Superior temporal gyrus (tissue), 1 donor: ENCODE measurements around the gene HDAC5.

Experiments
- DNase-seq: peaks from one replicate; pipeline ENCODE4 v3.0.0-alpha.2; 2016; ENCODE audit errors: extremely low spot score

Gene HDAC5

DNA sequence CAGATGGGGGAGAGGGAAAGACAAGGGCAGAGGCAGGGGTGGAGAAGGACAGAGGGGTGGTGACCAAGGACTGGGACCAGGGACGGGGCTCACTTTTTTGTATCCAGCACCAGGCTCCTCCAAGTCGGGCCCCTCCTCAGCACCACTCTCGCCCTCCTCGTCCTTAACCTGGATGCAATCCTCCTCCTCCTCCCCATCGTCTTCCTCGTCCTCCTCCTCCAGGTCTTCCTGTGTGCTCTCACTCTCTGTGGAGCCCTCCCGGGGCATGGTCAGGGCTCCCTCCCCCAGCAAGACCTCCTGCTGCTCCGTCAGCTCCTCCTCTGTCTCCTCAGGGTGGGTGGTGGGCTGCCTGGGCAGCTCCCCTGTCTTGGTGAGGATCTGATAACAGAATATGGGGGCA, 36.1 kb downstream of the HDAC5 start:
- DNase-seq = no peak

DNA sequence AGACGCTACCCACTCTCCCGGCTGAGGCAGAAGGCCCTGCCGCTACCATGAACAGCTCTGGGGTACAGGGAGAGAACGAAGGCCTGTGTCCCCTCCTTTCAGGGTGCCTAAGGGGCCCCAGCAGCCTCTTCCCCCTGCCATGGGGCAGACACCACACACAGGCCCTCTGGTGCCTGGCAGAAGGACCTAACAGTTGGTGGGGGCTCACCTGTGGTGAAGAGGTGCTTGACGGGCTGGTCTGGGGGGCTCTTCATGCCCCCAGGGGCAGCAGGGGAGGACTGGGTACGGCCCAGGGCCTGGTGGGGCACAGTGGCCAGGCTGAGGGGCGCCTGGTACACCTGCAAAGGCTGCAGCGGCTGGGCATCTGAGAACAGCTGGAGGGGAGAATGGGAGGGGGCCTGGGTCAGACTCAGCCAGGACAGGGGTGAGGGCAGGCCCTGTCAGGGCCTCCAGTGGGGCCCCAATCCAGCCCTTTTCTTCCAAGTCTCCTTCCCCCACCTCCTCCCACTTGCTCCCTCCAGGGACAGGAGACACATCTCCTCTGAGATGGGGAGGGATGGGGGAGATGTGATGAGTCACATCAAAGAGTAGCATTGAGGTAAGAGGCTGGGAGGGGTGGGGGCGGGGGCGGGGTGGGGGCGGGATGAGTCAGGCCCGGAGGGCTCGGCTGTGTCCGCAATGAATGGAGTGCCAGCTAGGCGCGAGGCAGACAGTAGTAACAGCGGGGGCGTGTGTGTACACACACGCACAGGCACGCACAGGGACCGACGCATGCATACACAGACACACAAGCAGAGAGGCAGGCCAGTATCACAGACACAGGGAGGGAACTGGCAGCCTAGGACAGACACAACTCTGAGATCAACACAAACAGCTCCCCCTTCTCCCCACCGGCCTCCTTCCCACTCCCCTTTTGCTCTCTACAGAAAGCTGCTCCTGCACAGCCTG, 36.8 kb downstream of the HDAC5 start:
- peak; percentile 18 for DNase-seq

DNA sequence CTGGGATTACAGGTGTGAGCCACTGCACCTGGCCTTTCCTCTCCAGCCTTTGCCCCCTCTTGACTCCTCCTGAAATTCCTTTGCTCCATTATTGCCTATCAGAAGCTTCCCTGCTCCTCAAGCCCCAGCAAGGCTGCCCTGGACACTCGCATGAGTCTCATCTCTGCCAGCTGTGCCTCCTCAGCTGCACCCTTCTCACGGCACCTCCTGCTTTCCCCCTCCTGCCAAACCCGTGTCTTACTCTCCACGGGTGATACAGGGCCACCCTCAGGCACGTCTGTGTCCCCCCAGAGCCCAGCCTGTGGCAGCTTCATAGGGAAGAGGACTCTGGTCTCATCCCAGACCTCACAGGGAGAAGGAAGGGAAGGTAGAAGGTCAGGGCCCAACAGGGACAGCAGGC, 37.5 kb downstream of the HDAC5 start:
- DNase-seq = no peak

DNA sequence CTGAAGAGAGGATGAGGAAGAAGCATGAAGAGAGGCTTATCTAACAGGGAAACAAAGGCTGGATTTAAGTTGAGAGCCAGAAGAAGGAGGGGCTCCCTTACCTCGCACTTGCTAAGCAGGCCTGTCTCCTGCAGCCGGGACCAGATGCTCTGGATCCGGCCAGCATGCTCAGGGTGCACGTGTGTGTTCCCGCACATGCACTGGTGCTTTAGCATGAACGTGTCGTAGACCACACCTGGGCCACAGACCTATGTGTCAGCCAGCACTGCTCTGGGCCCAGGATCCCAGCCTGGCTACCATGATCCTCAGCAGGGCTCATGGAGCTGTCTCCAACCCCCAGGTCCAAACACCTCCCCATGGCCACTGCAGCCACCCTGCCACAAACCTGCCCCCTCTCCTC, 38.5 kb downstream of the HDAC5 start:
- DNase-seq = no peak

DNA sequence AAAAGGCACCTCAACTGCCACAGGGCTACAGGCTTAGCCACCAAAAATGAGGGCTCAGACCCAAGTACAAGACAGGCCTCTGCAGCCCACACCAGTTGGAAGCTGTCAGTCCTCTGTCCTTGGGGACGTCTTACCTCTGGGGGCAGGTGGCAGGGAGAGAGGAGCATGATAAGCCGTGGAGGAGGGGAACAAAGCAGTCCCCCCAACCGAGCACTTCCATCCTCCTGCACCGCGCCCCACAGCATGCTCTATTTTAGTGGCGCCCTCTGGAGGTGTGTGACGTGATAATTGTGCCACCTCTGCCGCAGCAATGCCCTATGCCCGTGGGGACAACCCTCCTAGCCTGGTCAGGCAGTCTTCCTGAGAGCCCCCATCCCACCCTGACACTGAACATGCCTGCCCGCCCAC, 39.3 kb downstream of the HDAC5 start:
- no peak for DNase-seq

DNA sequence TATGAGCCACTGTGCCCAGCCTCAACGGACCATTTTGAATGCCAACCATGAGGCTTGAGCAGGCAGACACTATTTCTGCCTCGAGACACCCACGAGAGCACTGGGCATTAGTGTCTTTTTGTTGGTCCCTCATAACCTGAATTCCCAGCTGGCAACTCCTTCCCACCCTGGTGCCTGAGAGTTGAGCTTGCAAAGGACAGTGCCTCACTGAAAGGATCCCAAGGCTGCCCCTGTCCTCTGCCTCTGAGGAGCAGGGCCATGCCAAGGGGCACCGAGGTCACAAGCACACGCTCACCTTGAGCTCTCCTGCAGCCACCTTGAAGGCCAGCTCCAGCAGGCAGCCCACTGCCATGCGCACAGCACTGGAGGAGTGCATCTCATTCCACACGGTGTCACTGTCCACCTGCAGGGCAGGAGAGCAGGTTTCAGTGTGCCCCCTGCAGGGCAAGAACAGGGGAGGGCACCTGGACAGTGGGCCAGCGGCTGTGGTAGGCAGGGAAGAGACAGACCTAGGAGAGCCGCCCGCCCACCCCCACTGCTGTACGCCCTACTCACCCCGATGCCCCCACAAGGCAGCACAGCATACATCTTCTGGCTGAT, 40.1 kb downstream of the HDAC5 start:
- DNase-seq = no peak

DNA sequence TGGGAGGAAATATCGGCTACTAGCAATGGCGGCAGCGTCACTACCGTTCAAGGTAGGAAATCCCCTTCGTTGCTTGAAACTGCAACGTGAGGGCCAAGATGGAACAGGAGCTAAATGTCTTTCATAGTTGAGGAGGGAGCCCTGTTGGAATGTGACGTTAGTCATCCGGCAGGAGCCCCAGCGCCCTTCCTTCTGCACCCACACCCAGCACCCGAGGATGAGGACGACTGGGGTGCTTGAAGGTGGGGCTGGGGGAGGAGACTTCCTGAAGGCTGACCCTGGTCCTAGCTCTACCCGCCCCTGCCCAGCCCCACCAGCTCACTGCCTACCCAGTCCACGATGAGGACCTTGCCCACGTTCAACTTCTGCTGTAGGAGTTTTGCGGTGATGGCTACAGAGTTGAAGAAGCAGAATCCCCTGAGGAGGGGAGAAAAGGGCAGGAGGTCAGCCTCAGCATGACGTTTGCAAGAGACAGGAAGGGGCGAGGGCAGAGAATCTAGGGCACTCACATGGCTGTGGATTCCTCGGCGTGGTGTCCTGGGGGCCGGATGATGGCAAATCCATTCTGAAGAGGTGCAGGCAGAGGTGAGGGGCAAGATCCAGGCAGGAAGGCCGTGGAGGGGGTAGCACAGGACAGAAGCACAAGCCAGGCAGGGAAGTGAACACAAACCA, 41.0 kb downstream of the HDAC5 start:
- no peak for DNase-seq

DNA sequence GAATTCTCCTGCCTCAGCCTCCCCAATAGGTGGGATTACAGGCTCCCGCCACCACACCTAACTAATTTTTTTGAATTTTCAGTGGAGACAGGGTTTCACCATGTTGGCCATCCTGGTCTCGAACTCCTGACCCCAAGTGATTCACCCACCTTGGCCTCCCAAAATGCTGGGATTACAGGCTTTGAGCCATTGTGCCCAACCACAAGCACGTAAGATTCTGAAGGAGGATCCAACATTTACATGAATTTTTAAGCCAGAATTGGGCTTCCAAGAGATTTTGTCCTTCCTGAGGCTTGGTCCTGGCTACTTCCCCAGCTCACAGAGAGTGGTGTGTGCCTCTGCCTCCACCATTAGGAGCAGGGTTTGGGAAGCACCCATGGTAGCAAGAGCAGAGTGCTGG, 41.8 kb downstream of the HDAC5 start:
- no peak for DNase-seq

DNA sequence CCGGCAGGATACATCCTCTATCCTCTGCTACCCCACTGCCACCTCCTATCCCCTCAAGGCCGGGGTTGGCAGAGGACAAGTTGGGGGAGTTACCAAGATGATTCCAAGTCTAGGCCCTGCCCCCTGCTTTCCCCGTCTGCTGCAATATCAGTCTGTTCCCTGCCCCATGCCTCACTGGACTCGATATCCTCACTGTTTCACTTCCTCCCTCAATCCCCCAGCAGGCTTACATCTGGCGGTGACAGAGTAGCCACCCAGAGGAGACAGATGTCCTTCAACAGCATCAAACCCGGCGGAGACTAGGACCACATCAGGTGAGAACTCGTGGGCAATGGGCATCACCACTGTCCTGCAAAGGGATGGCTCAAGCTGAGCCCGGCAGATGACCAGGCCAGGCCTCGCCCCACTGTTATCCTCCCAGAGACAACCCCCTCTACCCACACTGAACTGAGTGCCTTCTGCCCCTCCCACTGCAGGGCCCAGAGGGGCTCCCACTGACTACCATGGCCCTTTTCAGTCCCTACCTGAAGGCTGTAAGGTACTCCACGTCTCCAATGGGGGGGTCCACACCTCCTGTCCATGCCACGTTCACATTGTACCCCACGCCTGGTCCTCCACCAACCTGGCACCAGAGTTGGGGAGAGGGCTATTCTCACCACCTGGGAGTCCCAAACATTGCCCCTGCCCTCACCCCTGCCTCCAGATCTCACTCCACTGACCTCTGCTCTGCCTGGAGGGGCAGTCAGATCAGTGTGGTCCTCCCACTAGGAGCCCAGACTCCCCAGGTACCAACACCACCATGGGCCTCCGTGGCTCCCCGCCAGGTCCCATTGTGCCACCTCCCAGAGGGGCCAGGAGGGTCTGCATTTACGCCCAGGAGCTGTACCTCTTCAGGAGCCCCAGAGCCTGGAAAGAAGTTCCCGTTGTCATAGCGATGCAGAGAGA, 43.3 kb downstream of the HDAC5 start:
- DNase-seq = no peak

DNA sequence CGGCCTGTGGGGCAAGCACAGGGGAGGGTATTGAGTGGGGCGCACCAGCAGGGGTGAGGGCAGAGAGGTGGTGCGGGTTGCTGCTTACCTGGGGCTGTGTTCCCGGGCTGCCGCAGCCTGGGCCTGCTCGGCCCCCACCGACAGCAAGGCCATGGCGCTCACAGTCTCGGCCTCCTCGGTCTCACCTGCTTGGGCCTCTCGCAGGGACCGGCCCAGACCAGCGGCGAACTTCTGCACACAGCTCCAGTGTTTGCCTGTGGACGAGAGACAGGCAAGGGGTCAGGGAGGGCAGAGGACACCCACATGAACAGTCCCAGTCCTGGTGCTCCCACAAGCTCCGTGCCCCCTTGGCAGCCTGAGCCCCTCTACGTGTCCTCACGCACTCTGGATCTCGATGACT, 45.0 kb downstream of the HDAC5 start:
- DNase-seq = no peak

DNA sequence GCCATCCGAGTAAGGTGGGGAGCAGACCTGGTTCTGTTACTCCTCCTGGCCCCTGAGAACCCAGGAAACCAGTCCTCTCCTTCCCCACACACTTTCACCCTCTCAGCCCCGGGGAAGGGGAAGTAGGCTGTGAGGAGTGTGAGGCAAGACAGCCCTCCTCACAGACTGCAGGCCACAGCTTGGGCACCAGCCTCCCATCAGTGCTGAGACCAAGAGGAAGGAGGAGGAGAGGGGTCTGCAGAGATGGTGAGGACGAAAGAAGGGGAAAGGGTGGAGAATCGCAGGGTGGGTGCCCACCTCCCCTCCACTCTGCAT, 45.9 kb downstream of the HDAC5 start:
- DNase-seq = no peak

DNA sequence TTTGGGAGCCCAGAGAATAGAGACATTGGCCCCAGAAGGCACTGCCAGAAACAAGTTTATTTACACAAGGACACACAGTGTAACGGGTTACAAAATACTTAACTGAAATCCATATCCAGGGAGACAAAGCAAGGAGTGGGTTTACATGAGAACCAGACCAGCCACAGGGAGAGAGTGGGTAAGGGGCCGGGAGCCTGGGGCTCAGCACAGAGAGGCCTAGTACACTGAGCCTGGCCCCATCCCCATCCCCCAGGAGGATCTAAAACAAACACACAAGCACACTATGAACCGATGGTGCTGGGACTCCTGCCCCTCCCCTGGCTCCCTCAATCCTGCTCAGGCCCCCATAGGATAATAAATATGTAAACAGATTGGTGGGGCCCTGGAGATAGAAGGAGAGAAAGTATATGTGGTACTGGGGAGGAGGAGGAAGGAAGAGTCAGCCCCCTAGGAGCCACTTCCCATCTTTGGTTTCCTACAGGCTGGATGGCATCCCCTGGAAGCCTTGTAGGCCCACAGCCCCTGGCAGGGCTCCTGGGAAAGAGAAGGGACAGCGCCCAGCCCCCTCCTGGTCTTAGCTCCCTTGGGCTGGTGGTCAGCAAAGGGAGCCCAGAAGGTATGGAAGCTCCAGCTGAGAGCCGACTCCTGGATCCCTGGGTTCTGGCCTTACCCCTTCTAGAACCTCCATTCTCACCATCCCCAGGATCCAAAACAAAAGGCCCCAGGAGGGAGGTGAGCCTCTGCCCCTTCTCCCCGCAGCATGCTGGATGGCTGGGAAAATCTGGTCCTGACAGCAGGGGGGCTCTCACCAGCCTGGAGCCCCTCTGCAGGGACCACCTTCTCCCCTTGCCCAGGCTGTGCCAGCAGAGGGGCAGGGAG, 46.5 kb downstream of the HDAC5 start:
- DNase-seq = no peak

DNA sequence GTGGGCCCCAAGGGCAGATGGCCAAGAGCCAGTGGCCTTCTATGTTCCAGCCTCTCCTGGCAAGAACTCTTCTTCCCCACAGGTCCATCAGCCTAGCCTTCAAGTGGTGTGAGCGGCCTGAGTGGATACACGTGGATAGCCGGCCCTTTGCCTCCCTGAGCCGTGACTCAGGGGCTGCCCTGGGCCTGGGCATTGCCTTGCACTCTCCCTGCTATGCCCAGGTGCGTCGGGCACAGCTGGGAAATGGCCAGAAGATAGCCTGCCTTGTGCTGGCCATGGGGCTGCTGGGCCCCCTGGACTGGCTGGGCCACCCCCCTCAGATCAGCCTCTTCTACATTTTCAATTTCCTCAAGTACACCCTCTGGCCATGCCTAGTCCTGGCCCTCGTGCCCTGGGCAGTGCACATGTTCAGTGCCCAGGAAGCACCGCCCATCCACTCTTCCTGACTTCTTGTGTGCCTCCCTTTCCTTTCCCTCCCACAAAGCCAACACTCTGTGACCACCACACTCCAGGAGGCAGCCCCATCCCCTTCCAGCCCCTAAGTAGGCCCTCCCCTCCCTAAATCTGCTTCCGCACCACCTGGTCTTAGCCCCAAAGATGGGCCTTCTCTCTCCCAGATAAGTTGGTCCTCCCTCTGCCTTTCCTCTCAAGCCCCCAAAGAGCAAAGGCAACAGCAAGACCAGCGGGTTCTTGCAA, 47.7 kb downstream of the HDAC5 start:
- no peak for DNase-seq

DNA sequence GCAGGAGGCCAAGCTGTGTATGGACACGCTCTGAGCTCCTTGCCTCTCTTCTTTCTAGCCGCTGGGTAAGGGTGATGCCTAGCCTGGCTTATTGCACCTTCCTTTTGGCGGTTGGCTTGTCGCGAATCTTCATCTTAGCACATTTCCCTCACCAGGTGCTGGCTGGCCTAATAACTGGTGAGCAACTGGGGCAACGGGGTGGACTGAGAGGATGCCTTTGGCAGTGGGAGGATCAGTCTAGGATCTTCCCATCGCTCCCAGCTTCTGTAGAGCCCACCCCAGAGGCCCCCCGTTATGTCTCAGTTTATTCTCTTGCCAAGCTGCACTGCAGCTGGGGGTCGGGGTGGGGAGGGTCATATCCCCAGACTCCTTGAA, 48.5 kb downstream of the HDAC5 start:
- DNase-seq = no peak

DNA sequence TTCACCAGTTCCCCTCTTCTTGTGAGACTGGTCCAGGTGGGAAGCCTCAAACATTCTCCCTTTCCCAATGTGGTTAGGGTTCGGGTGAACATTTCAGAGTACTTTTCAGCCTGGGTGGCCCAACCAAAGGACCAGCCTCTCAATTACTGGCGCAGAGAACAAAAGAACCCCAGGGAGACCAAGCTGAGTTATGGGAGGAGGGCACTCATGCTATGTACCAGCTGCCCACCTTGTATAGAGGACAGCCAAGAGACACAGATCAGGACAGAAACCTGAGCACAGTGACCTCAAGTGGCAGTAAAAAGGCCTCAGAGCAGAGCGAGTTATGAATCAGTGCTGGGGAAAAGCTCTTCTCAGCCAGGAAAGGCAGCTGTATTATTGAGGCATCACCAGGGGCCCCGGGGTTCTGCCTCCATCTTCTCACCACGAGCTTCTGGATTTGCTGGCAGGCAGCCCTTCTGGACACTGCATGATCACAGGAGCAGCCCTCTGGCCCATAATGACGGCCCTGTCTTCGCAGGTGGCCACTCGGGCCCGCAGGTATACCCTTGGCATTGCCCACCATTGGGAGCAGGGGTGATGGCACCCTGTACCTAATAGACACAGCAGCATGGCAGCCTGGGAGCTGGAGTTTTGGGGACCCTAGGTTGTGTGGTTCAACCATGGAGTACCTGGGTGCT, 49.1 kb downstream of the HDAC5 start:
- no peak for DNase-seq

DNA sequence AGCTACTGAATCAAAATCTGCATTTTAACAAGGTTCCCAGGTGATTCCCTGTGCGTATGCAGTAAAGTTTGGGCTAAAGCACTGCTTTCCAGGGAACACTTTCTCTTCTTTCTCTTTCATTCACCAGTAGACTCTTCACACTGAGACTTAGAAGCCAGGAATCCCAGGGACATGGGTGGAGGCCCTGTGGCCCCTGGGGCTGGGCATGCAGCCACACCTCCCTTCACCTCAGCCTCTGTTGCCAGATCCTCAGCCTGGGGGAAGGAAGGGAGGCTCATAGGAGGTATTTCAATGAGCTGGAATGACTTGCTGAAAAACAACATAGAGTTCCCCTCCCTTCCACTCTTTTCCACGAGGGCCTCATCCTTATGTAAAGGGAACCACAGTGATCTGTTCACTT, 51.7 kb downstream of the HDAC5 start:
- no peak for DNase-seq

DNA sequence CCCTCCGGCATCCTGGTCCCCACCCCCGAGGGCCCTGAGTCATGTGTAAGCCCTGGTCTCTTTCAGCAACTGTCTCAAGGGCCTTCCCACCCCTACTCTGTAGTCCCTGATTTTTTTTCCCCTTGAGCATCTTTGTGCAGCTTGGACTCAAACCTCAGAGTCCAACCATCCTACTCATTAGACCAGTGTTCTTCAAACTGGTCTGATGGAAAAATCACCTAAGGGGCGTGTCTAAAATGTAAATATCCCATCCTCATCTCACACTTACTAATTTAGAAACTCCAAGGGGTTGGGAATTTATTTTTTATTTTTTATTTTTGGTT, 52.3 kb downstream of the HDAC5 start:
- DNase-seq = no peak

DNA sequence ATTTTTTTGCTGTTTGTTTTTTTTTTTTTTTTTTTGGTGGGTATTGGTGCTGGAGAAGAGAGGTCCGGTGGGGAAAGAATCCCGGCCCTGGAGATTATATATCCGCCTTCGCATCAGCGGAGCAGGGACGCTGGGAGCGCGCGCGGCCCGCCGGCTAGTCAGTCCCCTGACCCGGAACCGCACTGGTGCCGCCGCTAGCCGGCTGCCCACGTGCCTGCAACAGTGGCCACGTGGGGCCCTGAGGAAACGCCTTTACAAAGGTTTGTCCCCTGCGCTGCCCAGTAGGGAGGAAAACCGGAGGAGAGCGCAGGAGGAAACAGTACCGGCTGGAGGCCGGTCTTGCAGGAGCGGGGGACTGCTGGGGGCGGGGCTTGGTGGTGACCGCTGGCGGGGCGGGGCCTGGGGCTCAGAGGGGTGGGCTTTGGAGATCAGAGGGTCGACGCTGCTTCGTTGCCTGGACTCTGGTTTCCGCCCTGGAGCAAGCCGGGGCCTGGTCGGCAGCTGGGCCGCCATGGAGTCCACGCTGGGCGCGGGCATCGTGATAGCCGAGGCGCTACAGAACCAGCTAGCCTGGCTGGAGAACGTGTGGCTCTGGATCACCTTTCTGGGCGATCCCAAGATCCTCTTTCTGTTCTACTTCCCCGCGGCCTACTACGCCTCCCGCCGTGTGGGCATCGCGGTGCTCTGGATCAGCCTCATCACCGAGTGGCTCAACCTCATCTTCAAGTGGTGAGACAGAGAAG, 52.8 kb downstream of the HDAC5 start, which contains the start of gene G6PC3:
Gene G6PC3 (plus strand): TSS at position 281 of the 743 bp plus-strand sequence. CDS start 231 bp downstream, at position 512.
- DNase-seq = peak; percentile 98

DNA sequence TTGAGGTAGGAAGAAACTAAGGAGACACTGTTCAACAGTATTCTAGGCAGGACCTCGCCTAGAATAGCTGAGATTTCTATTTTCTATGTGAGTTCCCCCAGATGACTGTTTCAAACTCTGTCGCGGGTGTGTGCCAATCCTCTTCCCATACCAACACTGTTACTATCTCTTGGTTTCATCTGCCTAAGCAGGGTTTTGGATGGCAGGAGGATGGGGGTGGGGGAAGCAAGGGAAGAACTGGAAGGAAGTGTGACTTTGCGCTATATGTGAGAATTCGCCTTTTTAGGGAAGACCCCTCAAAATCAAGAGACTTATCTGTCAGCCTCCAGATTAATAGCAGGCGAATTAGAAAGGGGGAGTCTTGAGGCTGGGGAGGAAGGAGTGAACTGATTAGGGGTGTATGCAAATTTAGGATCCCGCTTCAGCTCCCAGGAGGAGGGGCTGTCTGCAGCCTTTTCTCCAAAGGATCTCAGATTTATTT, 53.4 kb downstream of the HDAC5 start:
- no peak for DNase-seq
